Neural cell (in vitro differentiated cells): Measurements from ENCODE around the gene GABRD. TPM values are rescaled to one million over a fixed set of nuclear protein-coding genes. Genes with fewer than 3 reads are reported as not detected.

Experiments
- H2AFZ ChIP-seq: fragments of 200-600, 300-800 bp; sonication (generic), shearing (Covaris generic); 2 replicates; pipeline ENCODE4 v1.6.0; 2014; ENCODE audit warnings: low read depth, mild to moderate bottlenecking, antibody characterized with exemption, low read length, moderate library complexity
- H3F3A ChIP-seq: fragments of 200-600 bp; shearing (Covaris generic); 2 replicates; pipeline ENCODE4 v1.6.1; 2016; ENCODE audit warnings: mild to moderate bottlenecking, moderate library complexity, mixed read lengths, antibody characterized with exemption, low read length; ENCODE audit not compliant: insufficient read depth, poor library complexity, severe bottlenecking
- H3K27ac ChIP-seq: fragments of 200-600, 300-800 bp; sonication (generic), shearing (Covaris generic); 2 replicates; pipeline ENCODE4 v1.5.1; 2014; ENCODE audit warnings: mild to moderate bottlenecking, low read length, moderate library complexity
- H3K27me3 ChIP-seq: fragments of 300-800, 200-600 bp; sonication (generic), shearing (Covaris generic); 2 replicates; pipeline ENCODE4 v1.6.0; 2014; ENCODE audit warnings: mild to moderate bottlenecking, low read depth, low read length, moderate library complexity; ENCODE audit not compliant: insufficient read depth
- H3K36me3 ChIP-seq: fragments of 300-800, 200-600 bp; sonication (generic), shearing (Covaris generic); 2 replicates; pipeline ENCODE4 v1.5.1; 2014; ENCODE audit warnings: mild to moderate bottlenecking, antibody characterized with exemption, low read length, moderate library complexity; ENCODE audit not compliant: insufficient read depth
- H3K4me2 ChIP-seq: fragments of 300-800, 200-600 bp; sonication (generic), shearing (Covaris generic); 2 replicates; pipeline ENCODE4 v1.6.0; 2014; ENCODE audit warnings: mild to moderate bottlenecking, low read length
- H3K4me3 ChIP-seq: fragments of 300-800, 200-600 bp; sonication (generic), shearing (Covaris generic); 2 replicates; pipeline ENCODE4 v1.5.1; 2014; ENCODE audit warnings: mild to moderate bottlenecking, low read length, moderate library complexity
- H3K79me2 ChIP-seq: fragments of 200-600 bp; shearing (Covaris generic); replicated peaks from 2 replicates; pipeline ENCODE4 v1.6.0; 2014; ENCODE audit warnings: mild to moderate bottlenecking, low read length, moderate library complexity; ENCODE audit not compliant: insufficient read depth
- H3K9ac ChIP-seq: fragments of 300-800, 200-600 bp; sonication (generic), shearing (Covaris generic); 2 replicates; pipeline ENCODE4 v1.6.1; 2016; ENCODE audit warnings: mild to moderate bottlenecking, low read length, mixed read lengths
- H3K9me2 ChIP-seq: fragments of 200-600 bp; shearing (Covaris generic); 2 replicates; pipeline ENCODE4 v1.6.1; 2016; ENCODE audit warnings: mild to moderate bottlenecking, low read length, mixed read lengths; ENCODE audit not compliant: insufficient read depth
- H3K9me3 ChIP-seq: fragments of 200-600, 300-800 bp; sonication (generic), shearing (Covaris generic); 2 replicates; pipeline ENCODE4 v1.6.1; 2016; ENCODE audit warnings: mild to moderate bottlenecking, mixed run types, low read length, moderate library complexity, mixed read lengths
- H4K20me1 ChIP-seq: fragments of 200-600 bp; shearing (Covaris generic); 2 replicates; pipeline ENCODE4 v1.6.1; 2016; ENCODE audit warnings: mild to moderate bottlenecking, mixed run types; ENCODE audit not compliant: insufficient read depth
- EP300 ChIP-seq: fragments of 450-650 bp; conservative IDR thresholded peaks from 2 replicates; pipeline ENCODE4 v1.6.1; 2014; ENCODE audit warnings: antibody characterized with exemption, mild to moderate bottlenecking, moderate library complexity; ENCODE audit not compliant: poor library complexity, severe bottlenecking
- EZH2 ChIP-seq: fragments of 200-600, 300-800 bp; shearing (Covaris generic), sonication (generic); IDR thresholded peaks from 2 replicates; pipeline ENCODE4 v1.6.1; 2014; ENCODE audit warnings: antibody characterized with exemption, low read length, borderline replicate concordance, mild to moderate bottlenecking; ENCODE audit not compliant: insufficient read depth, poor library complexity, severe bottlenecking
- MXI1 ChIP-seq: fragments of 450-650 bp; conservative IDR thresholded peaks from 2 replicates; pipeline ENCODE4 v1.6.1; 2014; ENCODE audit warnings: antibody characterized with exemption, mild to moderate bottlenecking; ENCODE audit not compliant: poor library complexity, severe bottlenecking
- POLR2AphosphoS5 ChIP-seq: IDR thresholded peaks from 2 replicates; pipeline ENCODE4 v1.6.1; 2012
- RAD21 ChIP-seq: fragments of 450-650 bp; conservative IDR thresholded peaks from 2 replicates; pipeline ENCODE4 v1.6.1; 2014; ENCODE audit warnings: antibody characterized with exemption, mild to moderate bottlenecking, moderate library complexity
- SMC3 ChIP-seq: fragments of 450-650 bp; conservative IDR thresholded peaks from 2 replicates; pipeline ENCODE4 v1.6.1; 2014; ENCODE audit warnings: antibody characterized with exemption, mild to moderate bottlenecking, moderate library complexity; ENCODE audit not compliant: poor library complexity
- TAF1 ChIP-seq: IDR thresholded peaks from 2 replicates; pipeline ENCODE4 v1.6.1; 2012; ENCODE audit warnings: low read depth
- polyA plus RNA-seq: library from polyadenylated mRNA; depleted of rRNA; stranded (reverse); fragments of >200 nt; gene quantifications from 2 replicates; pipeline ENCODE4 v1.2.3, GENCODE V29; 2014
- TF ChIP-seq, protein P1 (sequence below): IDR thresholded peaks from 2 replicates; pipeline ENCODE4 v1.6.1; 2012; ENCODE audit warnings: borderline replicate concordance
- TF ChIP-seq, protein P2 (sequence below): fragments of 450-650 bp; IDR thresholded peaks from 2 replicates; pipeline ENCODE4 v1.5.1; 2014; ENCODE audit warnings: antibody characterized with exemption, mild to moderate bottlenecking, moderate library complexity; ENCODE audit not compliant: poor library complexity, severe bottlenecking

The GABRD gene
- polyA plus RNA-seq, 1 donor from 2014 or later, result 0.85 TPM

GRCh38 chr1:2042830-2043773 lies 24.0 kb downstream of the GABRD start:
- Histone ChIP-seq H3K4me2 (no peak overlapping the region), H2AFZ (no peak overlapping the region), H3K4me3 (no peak overlapping the region), H3K27me3 (peaks cover 13% of the 10 kb centered on the region), H3K9me2 (no peaks in the 10 kb centered on the region), H3K9ac (no peak overlapping the region), H3K36me3 (no peaks in the 10 kb centered on the region), H3F3A (no peaks in the 10 kb centered on the region), H4K20me1 (no peaks in the 10 kb centered on the region), H3K27ac (no peak overlapping the region), H3K79me2 (no peaks in the 10 kb centered on the region), H3K9me3 (no peaks in the 10 kb centered on the region)
- no peak for TF ChIP-seq EZH2
- no peak for TF ChIP-seq RAD21
- TF ChIP-seq POLR2AphosphoS5, result no peak
- TF ChIP-seq SMC3, result no peak
- TF ChIP-seq, protein P1, sequence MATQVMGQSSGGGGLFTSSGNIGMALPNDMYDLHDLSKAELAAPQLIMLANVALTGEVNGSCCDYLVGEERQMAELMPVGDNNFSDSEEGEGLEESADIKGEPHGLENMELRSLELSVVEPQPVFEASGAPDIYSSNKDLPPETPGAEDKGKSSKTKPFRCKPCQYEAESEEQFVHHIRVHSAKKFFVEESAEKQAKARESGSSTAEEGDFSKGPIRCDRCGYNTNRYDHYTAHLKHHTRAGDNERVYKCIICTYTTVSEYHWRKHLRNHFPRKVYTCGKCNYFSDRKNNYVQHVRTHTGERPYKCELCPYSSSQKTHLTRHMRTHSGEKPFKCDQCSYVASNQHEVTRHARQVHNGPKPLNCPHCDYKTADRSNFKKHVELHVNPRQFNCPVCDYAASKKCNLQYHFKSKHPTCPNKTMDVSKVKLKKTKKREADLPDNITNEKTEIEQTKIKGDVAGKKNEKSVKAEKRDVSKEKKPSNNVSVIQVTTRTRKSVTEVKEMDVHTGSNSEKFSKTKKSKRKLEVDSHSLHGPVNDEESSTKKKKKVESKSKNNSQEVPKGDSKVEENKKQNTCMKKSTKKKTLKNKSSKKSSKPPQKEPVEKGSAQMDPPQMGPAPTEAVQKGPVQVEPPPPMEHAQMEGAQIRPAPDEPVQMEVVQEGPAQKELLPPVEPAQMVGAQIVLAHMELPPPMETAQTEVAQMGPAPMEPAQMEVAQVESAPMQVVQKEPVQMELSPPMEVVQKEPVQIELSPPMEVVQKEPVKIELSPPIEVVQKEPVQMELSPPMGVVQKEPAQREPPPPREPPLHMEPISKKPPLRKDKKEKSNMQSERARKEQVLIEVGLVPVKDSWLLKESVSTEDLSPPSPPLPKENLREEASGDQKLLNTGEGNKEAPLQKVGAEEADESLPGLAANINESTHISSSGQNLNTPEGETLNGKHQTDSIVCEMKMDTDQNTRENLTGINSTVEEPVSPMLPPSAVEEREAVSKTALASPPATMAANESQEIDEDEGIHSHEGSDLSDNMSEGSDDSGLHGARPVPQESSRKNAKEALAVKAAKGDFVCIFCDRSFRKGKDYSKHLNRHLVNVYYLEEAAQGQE, result no peak
- no peak for TF ChIP-seq TAF1

DNA sequence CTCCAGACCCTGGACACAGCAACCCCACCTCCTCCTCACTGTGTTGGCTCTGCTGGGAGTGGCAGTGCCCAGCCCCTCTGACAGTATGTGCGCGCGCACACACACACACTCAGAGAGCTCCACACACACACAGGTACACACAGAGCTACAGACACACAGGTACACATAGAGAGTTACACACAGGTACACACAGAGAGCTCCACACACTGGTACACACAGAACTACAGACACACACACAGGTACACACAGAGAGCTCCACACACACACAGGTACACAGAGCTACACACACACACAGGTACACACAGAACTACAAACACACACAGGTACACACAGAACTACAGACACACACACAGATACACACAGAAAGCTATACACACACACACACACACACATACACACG lies 24.7 kb downstream of the GABRD start:
- no peaks in the 10 kb centered on the region for H3K9me2 ChIP-seq
- no peak overlapping the region for H3K9ac ChIP-seq
- H3K9me3 ChIP-seq, result no peaks in the 10 kb centered on the region
- no peak overlapping the region for H3K4me2 ChIP-seq
- no peak overlapping the region for H3K4me3 ChIP-seq
- no peak overlapping the region for H3K27ac ChIP-seq
- H4K20me1 ChIP-seq, result no peaks in the 10 kb centered on the region
- no peaks in the 10 kb centered on the region for H3F3A ChIP-seq
- no peaks in the 10 kb centered on the region for H3K79me2 ChIP-seq
- peaks cover 20% of the 10 kb centered on the region for H3K27me3 ChIP-seq
- H2AFZ ChIP-seq, result no peak overlapping the region
- TF ChIP-seq SMC3 (no peak), EZH2 (no peak), TAF1 (no peak), POLR2AphosphoS5 (no peak), MXI1 (no peak), EP300 (no peak), RAD21 (no peak)
- TF ChIP-seq, protein P2, sequence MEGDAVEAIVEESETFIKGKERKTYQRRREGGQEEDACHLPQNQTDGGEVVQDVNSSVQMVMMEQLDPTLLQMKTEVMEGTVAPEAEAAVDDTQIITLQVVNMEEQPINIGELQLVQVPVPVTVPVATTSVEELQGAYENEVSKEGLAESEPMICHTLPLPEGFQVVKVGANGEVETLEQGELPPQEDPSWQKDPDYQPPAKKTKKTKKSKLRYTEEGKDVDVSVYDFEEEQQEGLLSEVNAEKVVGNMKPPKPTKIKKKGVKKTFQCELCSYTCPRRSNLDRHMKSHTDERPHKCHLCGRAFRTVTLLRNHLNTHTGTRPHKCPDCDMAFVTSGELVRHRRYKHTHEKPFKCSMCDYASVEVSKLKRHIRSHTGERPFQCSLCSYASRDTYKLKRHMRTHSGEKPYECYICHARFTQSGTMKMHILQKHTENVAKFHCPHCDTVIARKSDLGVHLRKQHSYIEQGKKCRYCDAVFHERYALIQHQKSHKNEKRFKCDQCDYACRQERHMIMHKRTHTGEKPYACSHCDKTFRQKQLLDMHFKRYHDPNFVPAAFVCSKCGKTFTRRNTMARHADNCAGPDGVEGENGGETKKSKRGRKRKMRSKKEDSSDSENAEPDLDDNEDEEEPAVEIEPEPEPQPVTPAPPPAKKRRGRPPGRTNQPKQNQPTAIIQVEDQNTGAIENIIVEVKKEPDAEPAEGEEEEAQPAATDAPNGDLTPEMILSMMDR, result no peak
- TF ChIP-seq, protein P1, result no peak
- H3K36me3 ChIP-seq, result no peaks in the 10 kb centered on the region
